ENCODE measurements around the gene KDM5C. TPM values are rescaled to one million over a fixed set of nuclear protein-coding genes. Genes with fewer than 3 reads are reported as not detected.

Gene KDM5C
- total RNA-seq, 1 experiment from 2014 or later = 98.7 TPM

DNA sequence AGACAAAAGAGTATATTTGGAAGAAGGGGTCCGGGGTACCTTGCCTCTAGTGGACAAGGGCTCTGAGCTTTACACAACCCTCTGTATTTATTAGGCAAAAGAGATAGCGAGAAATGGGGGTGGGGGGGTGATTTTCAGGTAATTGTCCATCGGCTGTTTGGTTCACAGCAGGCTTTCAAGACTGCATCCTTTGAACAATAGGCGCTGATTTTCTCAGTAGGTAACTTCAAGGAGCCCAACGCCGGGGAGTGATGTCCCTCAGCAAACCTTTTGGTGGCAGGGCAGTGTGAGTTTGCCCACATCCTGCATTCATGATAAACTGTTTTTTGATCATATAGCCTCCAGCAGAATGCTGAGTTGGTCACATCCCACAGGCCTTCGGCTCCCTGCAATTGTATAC lies 61.6 kb downstream of the KDM5C start:
- WGBS (ENCODE audit: extremely low coverage, insufficient read length, low lambda C conversion rate) = no CpG with 5 or more reads among the region's 7 CpGs
- no peak for DNase-seq
- no peak overlapping the region for H4K8ac ChIP-seq (replicated peaks; ENCODE audit: insufficient read length, low read depth, low read length)
- H3K27me3 Mint-ChIP-seq (ENCODE audit: low read depth) = no peaks in the 10 kb centered on the region
- no peak overlapping the region for H3K23ac ChIP-seq (ENCODE audit: insufficient read length, low read depth, low read length)
- no peaks in the 10 kb centered on the region for H3K79me1 ChIP-seq (ENCODE audit: insufficient read depth, low read depth, low read length, poor library complexity, severe bottlenecking)
- peaks cover 40 to 45% of the 10 kb centered on the region in 2 experiments for H3K9me3 Mint-ChIP-seq
- no peak overlapping the region for H3K4me2 ChIP-seq (ENCODE audit: insufficient read depth, insufficient read length, low read length)
- H3T11ph ChIP-seq (ENCODE audit: low read length) = no peak overlapping the region
- H3K27ac Mint-ChIP-seq = no peak overlapping the region
- 0 out of 2 replicates have a peak, but pooled peaks cover 2% of the 10 kb centered on the region for H3K79me2 ChIP-seq (ENCODE audit: insufficient read depth, low read length)
- peaks cover 2 to 4% (median 3%) of the 10 kb centered on the region in 3 experiments; a peak in 2 of 7 replicates for H3K36me3 Mint-ChIP-seq (ENCODE audit: insufficient read depth in 1 of 3, low read depth in 3 of 3)
- H3K4me3 Mint-ChIP-seq = no peak overlapping the region
- H4K91ac ChIP-seq (ENCODE audit: insufficient read length, low read depth, low read length) = no peak overlapping the region
- H3K4ac ChIP-seq (ENCODE audit: low read depth, low read length) = no peak overlapping the region
- H2BK20ac ChIP-seq (ENCODE audit: low read depth, low read length, poor library complexity, severe bottlenecking) = no peak overlapping the region
- no peaks in the 10 kb centered on the region for H3K4me1 ChIP-seq (ENCODE audit: insufficient read depth, low read length)
- H3K56ac ChIP-seq (ENCODE audit: insufficient read length, low read depth, low read length) = no peak overlapping the region
- no peak overlapping the region for H4K5ac ChIP-seq (ENCODE audit: insufficient read length, low read depth, low read length)
- no peak overlapping the region for H2BK12ac ChIP-seq (ENCODE audit: insufficient read length, low read depth, low read length)
- no peak overlapping the region for H3K14ac ChIP-seq (ENCODE audit: insufficient read depth, low read length)
- H2BK15ac ChIP-seq (ENCODE audit: low read depth, low read length) = no peak overlapping the region
- H3K18ac ChIP-seq (ENCODE audit: insufficient read length, low read depth, low read length) = no peak overlapping the region
- no peaks in the 10 kb centered on the region for H4K20me1 ChIP-seq (ENCODE audit: control insufficient read depth, insufficient read depth, insufficient read length)
- peaks cover 5 to 16% of the 10 kb centered on the region in 2 experiments; a peak in 3 of 4 replicates for H3K4me1 Mint-ChIP-seq
- H2AK5ac ChIP-seq (ENCODE audit: insufficient read length, low read length) = no peak overlapping the region
- TF ChIP-seq, protein P1, sequence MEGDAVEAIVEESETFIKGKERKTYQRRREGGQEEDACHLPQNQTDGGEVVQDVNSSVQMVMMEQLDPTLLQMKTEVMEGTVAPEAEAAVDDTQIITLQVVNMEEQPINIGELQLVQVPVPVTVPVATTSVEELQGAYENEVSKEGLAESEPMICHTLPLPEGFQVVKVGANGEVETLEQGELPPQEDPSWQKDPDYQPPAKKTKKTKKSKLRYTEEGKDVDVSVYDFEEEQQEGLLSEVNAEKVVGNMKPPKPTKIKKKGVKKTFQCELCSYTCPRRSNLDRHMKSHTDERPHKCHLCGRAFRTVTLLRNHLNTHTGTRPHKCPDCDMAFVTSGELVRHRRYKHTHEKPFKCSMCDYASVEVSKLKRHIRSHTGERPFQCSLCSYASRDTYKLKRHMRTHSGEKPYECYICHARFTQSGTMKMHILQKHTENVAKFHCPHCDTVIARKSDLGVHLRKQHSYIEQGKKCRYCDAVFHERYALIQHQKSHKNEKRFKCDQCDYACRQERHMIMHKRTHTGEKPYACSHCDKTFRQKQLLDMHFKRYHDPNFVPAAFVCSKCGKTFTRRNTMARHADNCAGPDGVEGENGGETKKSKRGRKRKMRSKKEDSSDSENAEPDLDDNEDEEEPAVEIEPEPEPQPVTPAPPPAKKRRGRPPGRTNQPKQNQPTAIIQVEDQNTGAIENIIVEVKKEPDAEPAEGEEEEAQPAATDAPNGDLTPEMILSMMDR (conservative IDR thresholded peaks at IDR 0.05) = no peak
- H2BK120ac ChIP-seq (ENCODE audit: low read depth, low read length, poor library complexity, severe bottlenecking) = no peak overlapping the region
- H3K27ac ChIP-seq (ENCODE audit: insufficient read length, low read depth, low read length) = no peak overlapping the region
- H3K9ac ChIP-seq (ENCODE audit: extremely low read depth, insufficient read length, low read length) = no peak overlapping the region
- H3K23me2 ChIP-seq (ENCODE audit: insufficient read length, low read depth, low read length, poor library complexity, severe bottlenecking) = no peaks in the 10 kb centered on the region
- no peaks in the 10 kb centered on the region for H3K27me3 ChIP-seq (ENCODE audit: insufficient read depth, low read length)
- H3K9me3 ChIP-seq (ENCODE audit: control insufficient read depth, low read depth, low read length) = peaks cover 19% of the 10 kb centered on the region
- H2BK5ac ChIP-seq (ENCODE audit: insufficient read length, low read length) = no peak overlapping the region
- H2AFZ ChIP-seq (ENCODE audit: low read length) = no peak overlapping the region
